Hematopoietic multipotent progenitor cell treated with erythropoietin and hydrocortisone succinate and interleukin-3 and kit ligand, for 17 days (in vitro differentiated cells): ENCODE results near the gene S100A9.

Source experiments
- DNase-seq: peaks from one replicate; pipeline ENCODE4 v3.0.0-alpha.2; 2015; ENCODE audit warnings: low spot score

S100A9 gene

GRCh38 chr1:153361480-153362109, 3.9 kb downstream of the S100A9 start:
- DNase-seq: no peak

GRCh38 chr1:153362187-153362775, 4.6 kb downstream of the S100A9 start:
- no peak for DNase-seq

- DNase-seq: no peak
Observed at GRCh38 chr1:153363641-153364040, 6.0 kb downstream of the S100A9 start.

- DNase-seq: no peak
Observed at GRCh38 chr1:153364156-153364555, 6.5 kb downstream of the S100A9 start.

- no peak for DNase-seq
Observed at GRCh38 chr1:153364766-153365666, 7.4 kb downstream of the S100A9 start.

GRCh38 chr1:153365696-153366095, 8.0 kb downstream of the S100A9 start:
- no peak for DNase-seq

- DNase-seq: no peak
Observed at GRCh38 chr1:153366261-153366660, 8.6 kb downstream of the S100A9 start.

GRCh38 chr1:153367090-153367489, 9.4 kb downstream of the S100A9 start:
- DNase-seq: no peak

- DNase-seq: no peak
Observed at GRCh38 chr1:153368495-153368894, 10.8 kb downstream of the S100A9 start.

- DNase-seq: no peak
Observed at GRCh38 chr1:153370146-153370545, 12.5 kb downstream of the S100A9 start.

- DNase-seq: no peak
Observed at GRCh38 chr1:153371231-153371630, 13.6 kb downstream of the S100A9 start.

GRCh38 chr1:153372571-153372970, 14.9 kb downstream of the S100A9 start:
- no peak for DNase-seq

GRCh38 chr1:153374071-153374470, 16.4 kb downstream of the S100A9 start:
- DNase-seq: no peak

- DNase-seq: no peak
Observed at GRCh38 chr1:153375511-153375910, 17.9 kb downstream of the S100A9 start, which contains the start of gene S100A12. S100A12 (minus strand) TSS chr1:153375621; CDS start chr1:153374592, 1,029 bp downstream.

- DNase-seq: no peak
Observed at GRCh38 chr1:153379591-153379990, 21.9 kb downstream of the S100A9 start.

- DNase-seq: no peak
Observed at GRCh38 chr1:153380711-153381110, 23.1 kb downstream of the S100A9 start.

- no peak for DNase-seq
Observed at GRCh38 chr1:153384958-153385580, 27.4 kb downstream of the S100A9 start.

GRCh38 chr1:153386500-153386901, 28.8 kb downstream of the S100A9 start:
- DNase-seq: no peak

GRCh38 chr1:153387001-153387400, 29.3 kb downstream of the S100A9 start:
- no peak for DNase-seq

GRCh38 chr1:153387785-153388184, 30.1 kb downstream of the S100A9 start:
- no peak for DNase-seq

- no peak for DNase-seq
Observed at GRCh38 chr1:153389401-153389800, 31.7 kb downstream of the S100A9 start.
